GM19328 (cell line): ENCODE data around the gene N4BP2L2.
"Not testable (repeated sequence)": the region's sequence is repeated elsewhere in the genome, so short reads cannot be mapped to it uniquely, and the experiment has no call there.

Experiments
- ATAC-seq: cut with Tn5 transposase; IDR thresholded peaks from one replicate; pipeline ENCODE4 v1.9.1; 2021; ENCODE audit warnings: mild to moderate bottlenecking, moderate library complexity; ENCODE audit not compliant: unreplicated experiment

The N4BP2L2 gene

GRCh38 chr13:32538621-32539246 lies at the start of gene N4BP2L2:
Gene N4BP2L2, minus strand, starts transcription at chr13:32538795. Its CDS starts 1,768 bp downstream, at chr13:32537027.
- peak; percentile 94 for ATAC-seq

- no peak for ATAC-seq
Observed at GRCh38 chr13:32587811-32588170, 49.2 kb upstream of the N4BP2L2 start.

DNA sequence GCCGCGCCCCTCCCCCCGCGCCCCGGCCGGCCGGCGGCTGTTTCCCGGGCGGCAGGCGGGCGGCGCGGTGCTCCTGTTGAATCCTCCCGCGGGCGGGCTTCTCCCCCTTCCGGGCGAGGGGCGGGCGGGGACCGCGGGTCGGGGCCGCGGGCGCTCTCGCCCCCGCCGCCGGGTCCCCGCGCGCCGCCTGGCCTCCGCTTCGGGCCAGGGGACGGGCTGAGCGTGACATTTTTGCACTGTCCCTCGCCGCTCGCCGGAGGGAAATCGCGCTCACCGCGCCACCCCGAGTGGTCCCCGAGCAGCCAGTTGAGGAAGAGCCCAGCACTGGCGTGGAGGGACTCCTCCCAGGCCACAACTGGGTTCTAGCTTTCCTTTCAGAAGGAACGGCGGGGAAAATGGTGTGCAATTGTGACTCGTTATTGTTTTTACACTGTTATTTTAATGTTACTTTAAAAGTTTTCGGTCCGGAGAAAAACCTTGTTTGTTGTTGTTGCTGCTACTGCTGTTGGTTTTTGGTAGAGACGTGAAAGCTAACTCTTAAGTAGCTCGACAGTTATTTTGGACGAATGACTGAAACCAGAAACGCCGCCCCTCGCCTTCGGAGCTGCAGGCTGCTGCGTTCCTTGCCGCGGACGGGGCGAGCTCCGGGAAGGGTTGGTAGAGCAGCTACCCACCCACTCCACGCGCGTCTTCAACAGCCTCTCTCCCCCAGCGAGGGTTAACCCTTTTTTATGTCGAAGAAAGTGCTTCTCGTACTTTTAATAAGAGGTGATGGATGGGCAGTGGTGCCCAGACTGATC lies 48.6 kb upstream of the N4BP2L2 start:
- ATAC-seq, result peak; percentile 33

DNA sequence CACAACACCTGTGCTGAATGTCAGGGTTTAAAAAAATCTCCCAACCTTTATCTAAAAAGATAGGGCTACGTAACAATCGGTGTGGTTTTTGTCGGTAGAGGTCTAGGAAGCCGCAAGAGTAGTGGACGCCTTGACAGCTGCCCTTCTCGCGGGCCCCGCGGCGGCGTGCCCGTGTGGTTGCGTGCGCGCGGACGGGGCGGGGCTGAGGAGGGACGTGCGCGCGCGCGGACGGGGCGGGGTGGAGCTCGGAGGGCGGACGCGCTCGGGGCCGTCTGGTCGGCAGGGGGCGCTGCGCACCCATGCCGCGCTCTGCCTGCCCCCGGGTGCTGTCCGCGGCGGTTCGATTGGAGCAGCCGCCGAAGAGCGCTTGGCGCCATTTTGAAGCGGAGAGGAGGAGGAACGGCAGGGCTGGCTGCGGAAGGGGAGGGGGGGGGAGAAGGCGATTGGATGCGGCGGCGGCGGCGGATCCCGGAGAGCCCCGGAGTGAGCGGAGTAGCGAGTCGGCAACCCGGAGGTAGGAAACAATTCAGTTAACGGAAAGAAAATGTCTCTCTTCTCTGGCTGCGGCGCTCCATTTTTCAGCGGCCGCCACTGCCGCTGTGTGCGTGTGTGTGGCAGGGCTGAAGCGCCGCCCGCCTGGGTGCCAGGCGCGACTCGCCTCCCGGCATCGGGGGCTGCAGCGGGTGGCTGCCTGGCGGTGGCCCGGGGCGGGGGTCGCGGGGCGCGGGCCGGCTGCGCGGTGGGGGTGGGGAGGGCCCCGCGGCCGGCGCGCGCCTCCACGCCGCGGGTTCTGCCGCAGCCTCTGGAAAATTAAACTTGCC lies 47.7 kb upstream of the N4BP2L2 start, which contains the start of gene PDS5B:
Gene PDS5B, plus strand, starts transcription at position 373 of the 821 bp plus-strand sequence. CDS start 62,321 bp downstream, outside the sequence.
- ATAC-seq, result peak; percentile 77

DNA sequence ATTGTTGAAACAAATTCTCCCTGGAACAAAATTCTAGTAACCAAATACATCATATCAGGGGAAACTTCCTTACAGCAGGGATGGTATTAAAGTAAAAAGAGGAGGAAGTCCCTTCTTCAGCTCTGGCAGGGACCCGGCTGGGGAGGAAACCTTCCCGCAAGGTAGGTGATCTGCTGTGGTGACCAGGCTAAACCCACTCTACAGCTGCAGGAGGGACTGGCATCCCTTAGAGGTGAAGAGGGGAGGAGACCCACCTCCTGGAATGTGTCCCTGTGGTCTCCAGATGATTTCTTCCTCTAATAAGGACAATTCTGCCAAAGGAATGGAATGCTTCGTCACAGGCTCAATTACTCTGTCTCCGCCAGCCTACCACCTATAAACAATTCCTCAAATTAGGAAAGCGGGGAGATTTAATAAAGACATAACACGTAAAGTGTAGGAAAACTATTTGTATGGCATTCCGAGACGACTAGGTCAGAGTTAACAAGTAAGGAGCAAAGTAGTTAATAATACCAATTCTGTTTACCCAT lies 47.0 kb upstream of the N4BP2L2 start:
- ATAC-seq, result no peak

- no peak for ATAC-seq
Observed at GRCh38 chr13:32582991-32583390, 44.4 kb upstream of the N4BP2L2 start.

- ATAC-seq, result no peak
Observed at GRCh38 chr13:32582281-32582680, 43.7 kb upstream of the N4BP2L2 start.

GRCh38 chr13:32581177-32581786 lies 42.7 kb upstream of the N4BP2L2 start:
- no peak for ATAC-seq

- ATAC-seq, result no peak
Observed at GRCh38 chr13:32577032-32577431, 38.4 kb upstream of the N4BP2L2 start.

DNA sequence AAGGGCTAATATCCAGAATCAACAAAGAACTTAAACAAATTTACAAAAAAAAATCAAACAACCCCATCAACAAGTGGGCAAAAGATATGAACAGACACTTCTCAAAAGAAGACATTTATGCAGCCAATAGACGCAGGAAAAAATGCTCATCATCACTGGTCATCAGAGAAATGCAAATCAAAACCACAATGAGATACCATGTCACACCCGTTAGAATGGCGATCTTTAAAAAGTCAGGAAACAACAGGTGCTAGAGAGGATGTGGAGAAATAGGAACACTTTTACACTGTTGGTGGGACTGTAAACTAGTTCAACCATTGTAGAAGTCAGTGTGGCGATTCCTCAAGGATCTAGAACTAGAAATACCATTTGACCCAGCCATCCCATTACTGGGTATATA lies 37.1 kb upstream of the N4BP2L2 start:
- ATAC-seq, result not testable (repeated sequence)

- ATAC-seq, result not testable (repeated sequence)
Observed at GRCh38 chr13:32560842-32561241, 22.2 kb upstream of the N4BP2L2 start.

GRCh38 chr13:32555613-32556012 lies 17.0 kb upstream of the N4BP2L2 start:
- no peak for ATAC-seq

DNA sequence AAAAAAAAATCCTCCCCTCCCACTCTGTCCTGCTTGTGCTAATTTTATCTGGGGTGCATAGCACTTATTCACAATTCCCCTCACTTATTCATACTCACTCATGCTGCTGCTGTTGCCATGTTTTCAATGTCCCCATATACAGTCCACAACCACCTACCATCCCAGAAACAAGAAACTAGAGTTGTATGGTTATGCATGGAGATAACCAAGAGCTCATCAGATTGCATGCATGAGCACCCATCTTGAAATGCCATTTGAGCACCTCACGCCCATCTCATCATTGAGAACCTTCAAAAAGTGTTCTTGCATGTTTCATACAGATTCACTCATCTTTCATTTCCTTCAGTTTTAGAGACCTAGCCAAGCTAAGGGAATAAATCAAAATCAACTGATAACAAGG lies 15.1 kb upstream of the N4BP2L2 start:
- ATAC-seq, result no peak

DNA sequence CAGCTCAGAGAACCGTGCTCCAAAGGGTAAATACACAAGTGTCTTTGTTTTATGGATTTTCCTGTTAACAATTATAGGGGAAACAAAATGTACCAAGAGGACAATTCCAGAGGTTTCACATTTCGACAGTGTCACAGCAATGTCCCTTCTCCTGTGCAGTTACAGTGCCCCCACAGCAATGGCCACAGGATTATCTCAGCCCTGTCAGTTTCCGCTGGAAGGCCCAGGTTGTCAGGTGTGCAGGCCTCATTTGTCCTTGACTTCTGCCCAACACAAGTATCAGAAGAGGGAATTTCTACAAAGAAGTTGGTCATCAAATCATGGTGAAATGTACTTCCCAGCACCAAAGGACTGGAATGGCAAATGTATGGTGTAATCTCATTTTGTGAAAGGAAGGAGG lies 11.2 kb upstream of the N4BP2L2 start:
- no peak for ATAC-seq

DNA sequence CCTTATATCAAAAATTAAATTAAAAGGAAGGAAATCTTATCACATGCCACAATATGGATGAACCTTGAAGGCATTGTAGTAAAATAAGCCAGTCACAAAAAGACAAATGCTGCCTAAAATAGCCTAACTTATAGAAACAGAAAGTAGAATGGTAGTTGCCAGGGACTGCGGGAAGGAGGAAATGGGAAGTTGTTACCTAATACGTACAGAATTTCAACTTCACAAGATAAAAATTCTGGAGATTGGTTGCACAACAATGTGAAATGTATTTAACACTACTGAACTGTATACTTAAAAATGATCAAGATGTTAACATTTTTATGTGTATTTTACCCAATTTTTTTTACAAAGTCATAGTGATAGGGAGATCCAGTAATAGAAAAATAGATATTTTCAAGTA lies 10.2 kb upstream of the N4BP2L2 start:
- ATAC-seq, result no peak

GRCh38 chr13:32545083-32545482 lies 6.5 kb upstream of the N4BP2L2 start:
- ATAC-seq, result no peak

GRCh38 chr13:32542221-32542620 lies 3.6 kb upstream of the N4BP2L2 start:
- ATAC-seq, result no peak

GRCh38 chr13:32538143-32538620 lies 413 bp downstream of the N4BP2L2 start:
- ATAC-seq, result peak; percentile 75

- ATAC-seq, result no peak
Observed at GRCh38 chr13:32537580-32538142, 934 bp downstream of the N4BP2L2 start.

- no peak for ATAC-seq
Observed at GRCh38 chr13:32535748-32536147, 2.8 kb downstream of the N4BP2L2 start.
